Endothelial cell of umbilical vein (primary cell): Measurements from ENCODE around the gene ZDHHC14.

Experiments
- EZH2 ChIP-seq: IDR thresholded peaks from 2 replicates; pipeline ENCODE4 v1.6.1; 2012; ENCODE audit warnings: borderline replicate concordance, low read depth, mild to moderate bottlenecking, moderate library complexity, low read length, inconsistent platforms; ENCODE audit not compliant: severe bottlenecking
- FOS ChIP-seq: IDR thresholded peaks from 2 replicates; pipeline ENCODE4 v1.6.1; 2011; ENCODE audit warnings: mild to moderate bottlenecking, low read length, moderate library complexity, borderline replicate concordance; ENCODE audit not compliant: insufficient read depth
- GATA2 ChIP-seq: IDR thresholded peaks from 2 replicates; pipeline ENCODE4 v1.7.0; 2011; ENCODE audit warnings: low read depth, mild to moderate bottlenecking, moderate library complexity, mixed read lengths, low read length; ENCODE audit not compliant: insufficient read length, insufficient read depth
- JUN ChIP-seq: IDR thresholded peaks from 2 replicates; pipeline ENCODE4 v1.6.1; 2011; ENCODE audit warnings: borderline replicate concordance, low read depth; ENCODE audit not compliant: insufficient read length, insufficient read depth
- MYC ChIP-seq: IDR thresholded peaks from one replicate; pipeline ENCODE4 v1.6.1; 2011; ENCODE audit warnings: mild to moderate bottlenecking, low read depth, low read length
- POLR2A ChIP-seq: IDR thresholded peaks from 2 replicates; pipeline ENCODE4 v1.6.1; 2012; ENCODE audit warnings: low read depth, mild to moderate bottlenecking, control low read depth, low read length
- POLR2AphosphoS5 ChIP-seq: IDR thresholded peaks from 2 replicates; pipeline ENCODE4 v1.6.1; 2012; ENCODE audit warnings: low read depth, mild to moderate bottlenecking, control low read depth, low read length, moderate library complexity; ENCODE audit not compliant: insufficient read depth
- TF ChIP-seq, protein P1 (sequence below), 2 donors: IDR thresholded peaks; 1 replicate in 1 of 2; 2 replicates in 1 of 2; pipeline ENCODE4 v1.5.1; 2011; ENCODE audit warnings: low read length in 2 of 2, mild to moderate bottlenecking in 2 of 2, moderate library complexity in 2 of 2, control low read depth in 1 of 2, inconsistent platforms in 1 of 2, low read depth in 1 of 2; ENCODE audit not compliant: insufficient read depth in 1 of 2; ENCODE audit errors: extremely low read depth in 1 of 2
- TF ChIP-seq, protein P2 (sequence below): IDR thresholded peaks from 2 replicates; pipeline ENCODE4 v1.6.1; 2011; ENCODE audit not compliant: insufficient read depth, insufficient read length

DNA sequence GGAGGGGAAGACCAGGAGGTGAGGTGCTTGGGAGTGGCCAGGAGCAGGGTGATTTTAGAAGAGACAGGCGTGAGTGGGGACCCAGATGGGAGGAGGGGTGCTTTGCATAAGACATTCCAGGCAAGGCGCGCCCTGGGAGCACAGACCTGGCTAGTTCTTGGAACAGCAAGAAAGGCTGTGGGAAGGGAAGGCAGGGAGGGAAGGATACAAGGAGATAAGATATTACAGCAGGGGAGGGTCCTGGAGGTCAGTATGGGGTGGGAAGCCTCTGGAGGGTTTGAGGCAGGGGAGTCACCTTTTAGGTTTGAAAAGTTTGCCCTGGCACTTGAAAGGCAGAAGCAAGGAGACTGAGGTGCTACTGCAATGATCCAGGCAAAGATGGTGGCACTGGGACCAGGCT lies 111.8 kb downstream of the ZDHHC14 start:
- TF ChIP-seq, protein P1, sequence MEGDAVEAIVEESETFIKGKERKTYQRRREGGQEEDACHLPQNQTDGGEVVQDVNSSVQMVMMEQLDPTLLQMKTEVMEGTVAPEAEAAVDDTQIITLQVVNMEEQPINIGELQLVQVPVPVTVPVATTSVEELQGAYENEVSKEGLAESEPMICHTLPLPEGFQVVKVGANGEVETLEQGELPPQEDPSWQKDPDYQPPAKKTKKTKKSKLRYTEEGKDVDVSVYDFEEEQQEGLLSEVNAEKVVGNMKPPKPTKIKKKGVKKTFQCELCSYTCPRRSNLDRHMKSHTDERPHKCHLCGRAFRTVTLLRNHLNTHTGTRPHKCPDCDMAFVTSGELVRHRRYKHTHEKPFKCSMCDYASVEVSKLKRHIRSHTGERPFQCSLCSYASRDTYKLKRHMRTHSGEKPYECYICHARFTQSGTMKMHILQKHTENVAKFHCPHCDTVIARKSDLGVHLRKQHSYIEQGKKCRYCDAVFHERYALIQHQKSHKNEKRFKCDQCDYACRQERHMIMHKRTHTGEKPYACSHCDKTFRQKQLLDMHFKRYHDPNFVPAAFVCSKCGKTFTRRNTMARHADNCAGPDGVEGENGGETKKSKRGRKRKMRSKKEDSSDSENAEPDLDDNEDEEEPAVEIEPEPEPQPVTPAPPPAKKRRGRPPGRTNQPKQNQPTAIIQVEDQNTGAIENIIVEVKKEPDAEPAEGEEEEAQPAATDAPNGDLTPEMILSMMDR (IDR thresholded peaks at IDR 0.05; ENCODE audit: extremely low read depth in 1 of 2, insufficient read depth in 1 of 2, low read depth in 1 of 2, low read length in 2 of 2), result no peak
- TF ChIP-seq POLR2A (no peak), JUN (no peak), EZH2 (no peak), POLR2AphosphoS5 (no peak), MYC (no peak), GATA2 (no peak), FOS (no peak)
- TF ChIP-seq, protein P2, sequence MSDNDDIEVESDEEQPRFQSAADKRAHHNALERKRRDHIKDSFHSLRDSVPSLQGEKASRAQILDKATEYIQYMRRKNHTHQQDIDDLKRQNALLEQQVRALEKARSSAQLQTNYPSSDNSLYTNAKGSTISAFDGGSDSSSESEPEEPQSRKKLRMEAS, result no peak
